Fibroblast of the aortic adventitia (primary cell): ENCODE measurements around the gene DNAJC10. TPM values are rescaled to one million over a fixed set of nuclear protein-coding genes. Genes with fewer than 3 reads are reported as not detected.

Source experiments
- DNase-seq: peaks from one replicate; pipeline ENCODE4 v3.0.0-alpha.2; 2010; ENCODE audit warnings: low read depth
- H3K4me3 ChIP-seq: 2 replicates; pipeline ENCODE4 v1.5.1; 2011; ENCODE audit warnings: low read depth, mild to moderate bottlenecking, control low read depth, low read length, moderate library complexity
- CTCF ChIP-seq: IDR thresholded peaks from 2 replicates; pipeline ENCODE4 v1.5.1; 2011; ENCODE audit warnings: mild to moderate bottlenecking, low read length, control low read depth, inconsistent platforms; ENCODE audit not compliant: insufficient read depth
- small RNA-seq: library from RNA; depleted of rRNA; stranded (forward); fragments of <200 nt; gene quantifications from one replicate; pipeline ENCODE3, GENCODE V24; 2012
- total RNA-seq: library from RNA; depleted of rRNA; stranded (reverse); fragments of >200 nt; gene quantifications from 2 replicates; pipeline ENCODE4 v1.2.3, GENCODE V29; 2012; ENCODE audit warnings: low replicate concordance

DNAJC10 gene
- total RNA-seq, 1 donor = 184 TPM

GRCh38 chr2:182836451-182836850 is 120.4 kb downstream of the DNAJC10 start:
- no peak overlapping the region for H3K4me3 ChIP-seq
- TF ChIP-seq CTCF = no peak
- DNase-seq = no peak

Small RNA genes within 50 kb of the gene (small RNA-seq; reads per million reads assigned to genes)
- gene RF00019 = not detected

Other genes starting within 250 kb of the DNAJC10 start
- 0.08 and 0.18 TPM in 2 replicates for gene FRZB, start 150.4 kb downstream of the DNAJC10 start, total RNA-seq